ENCODE measurements around the gene REV1.
"Not testable (repeated sequence)": the region's sequence is repeated elsewhere in the genome, so short reads cannot be mapped to it uniquely, and the experiment has no call there.

REV1 gene

GRCh38 chr2:99399063-99399462 lies 90.8 kb downstream of the REV1 start:
- no peak for DNase-seq

GRCh38 chr2:99398303-99398702 lies 91.5 kb downstream of the REV1 start:
- no peak for DNase-seq

- DNase-seq, result no peak
These were observed 92.4 kb downstream of the REV1 start for GRCh38 chr2:99397266-99397920.

GRCh38 chr2:99395589-99396130 lies 94.2 kb downstream of the REV1 start:
- DNase-seq, result no peak

GRCh38 chr2:99389946-99390345 lies 99.9 kb downstream of the REV1 start:
- DNase-seq, result no peak

- DNase-seq, result no peak
These were observed 100.4 kb downstream of the REV1 start for GRCh38 chr2:99389371-99389770.

GRCh38 chr2:99388892-99389291 lies 100.9 kb downstream of the REV1 start:
- no peak for DNase-seq

- DNase-seq, result no peak
These were observed 103.8 kb downstream of the REV1 start for GRCh38 chr2:99386011-99386410.

- DNase-seq, result no peak
These were observed 107.7 kb downstream of the REV1 start for GRCh38 chr2:99382143-99382542.

GRCh38 chr2:99380376-99381010 lies 109.3 kb downstream of the REV1 start:
- DNase-seq, result no peak

- DNase-seq, result no peak
These were observed 111.9 kb downstream of the REV1 start for GRCh38 chr2:99377879-99378278.

GRCh38 chr2:99376254-99376864 lies 113.5 kb downstream of the REV1 start:
- DNase-seq, result no peak

GRCh38 chr2:99374747-99375146 lies 115.1 kb downstream of the REV1 start:
- no peak for DNase-seq

GRCh38 chr2:99373144-99373543 lies 116.7 kb downstream of the REV1 start:
- no peak for DNase-seq

- DNase-seq, result not testable (repeated sequence)
These were observed 121.0 kb downstream of the REV1 start for GRCh38 chr2:99368854-99369253.

GRCh38 chr2:99365661-99366060 lies 124.2 kb downstream of the REV1 start:
- no peak for DNase-seq

GRCh38 chr2:99356853-99357252 lies 133.0 kb downstream of the REV1 start:
- DNase-seq, result no peak

- not testable (repeated sequence) for DNase-seq
These were observed 135.0 kb downstream of the REV1 start for GRCh38 chr2:99354825-99355224.

- DNase-seq, result no peak
These were observed 135.7 kb downstream of the REV1 start for GRCh38 chr2:99354070-99354469.

All from stimulated activated CD4-positive, alpha-beta T cell treated with anti-CD3 and anti-CD28 coated beads, Interleukin-15, amount 100 ng/mL, for 24 hours (primary cell).